HEK293T (cell line): Measurements from ENCODE around the gene BACH2.
"Not testable (repeated sequence)": the region's sequence is repeated elsewhere in the genome, so short reads cannot be mapped to it uniquely, and the experiment has no call there.

Experiments
- BHLHE40 ChIP-seq: fragments of 450-650 bp; IDR thresholded peaks from 2 replicates; pipeline ENCODE4 v1.6.1; 2016; ENCODE audit warnings: mild to moderate bottlenecking, moderate library complexity, borderline replicate concordance
- CTBP1 ChIP-seq: fragments of 450-650 bp; IDR thresholded peaks from 2 replicates; pipeline ENCODE4 v1.6.1; 2016; ENCODE audit warnings: borderline replicate concordance
- FOXK2 ChIP-seq: fragments of 450-650 bp; IDR thresholded peaks from 2 replicates; pipeline ENCODE4 v1.6.1; 2016; ENCODE audit warnings: mild to moderate bottlenecking
- NFRKB ChIP-seq: fragments of 450-650 bp; IDR thresholded peaks from 2 replicates; pipeline ENCODE4 v1.6.1; 2016; ENCODE audit warnings: mild to moderate bottlenecking, moderate library complexity
- SUZ12 ChIP-seq: fragments of 450-650 bp; IDR thresholded peaks from 2 replicates; pipeline ENCODE4 v1.6.1; 2016; ENCODE audit warnings: mild to moderate bottlenecking

DNA sequence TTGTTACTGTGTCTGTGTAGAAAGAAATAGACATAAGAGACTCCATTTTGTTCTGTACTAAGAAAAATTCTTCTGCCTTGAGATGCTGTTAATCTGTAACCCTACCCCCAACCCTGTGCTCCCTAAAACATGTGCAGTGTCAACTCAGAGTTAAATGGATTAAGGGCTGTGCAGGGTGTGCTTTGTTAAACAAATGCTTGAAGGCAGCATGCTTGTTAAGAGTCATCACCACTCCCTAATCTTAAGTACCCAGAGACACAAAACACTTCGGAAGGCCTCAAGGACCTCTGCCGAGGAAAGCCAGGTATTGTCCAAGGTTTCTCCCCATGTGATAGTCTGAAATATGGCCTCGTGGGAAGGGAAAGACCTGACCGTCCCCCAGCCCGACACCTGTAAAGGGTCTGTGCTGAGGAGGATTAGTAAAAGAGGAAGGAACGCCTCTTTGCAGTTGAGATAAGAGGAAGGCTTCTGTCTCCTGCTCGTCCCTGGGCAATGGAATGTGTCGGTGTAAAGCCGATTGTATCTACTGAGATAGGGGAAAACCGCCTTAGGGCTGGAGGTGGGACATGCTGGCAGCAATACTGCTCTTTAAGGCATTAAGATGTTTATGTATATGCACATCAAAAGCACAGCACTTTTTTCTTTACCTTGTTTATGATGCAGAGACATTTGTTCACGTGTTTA lies 405.7 kb downstream of the BACH2 start:
- TF ChIP-seq CTBP1, FOXK2, SUZ12, NFRKB, BHLHE40: not testable (repeated sequence)
